HG02884 (cell line): ENCODE results near the gene FGF5.
"Not testable (repeated sequence)": the region's sequence is repeated elsewhere in the genome, so short reads cannot be mapped to it uniquely, and the experiment has no call there.

Source experiments
- ATAC-seq: cut with Tn5 transposase; IDR thresholded peaks from one replicate; pipeline ENCODE4 v1.9.1; 2021; ENCODE audit warnings: mild to moderate bottlenecking, moderate library complexity; ENCODE audit not compliant: unreplicated experiment

Gene FGF5, protein sequence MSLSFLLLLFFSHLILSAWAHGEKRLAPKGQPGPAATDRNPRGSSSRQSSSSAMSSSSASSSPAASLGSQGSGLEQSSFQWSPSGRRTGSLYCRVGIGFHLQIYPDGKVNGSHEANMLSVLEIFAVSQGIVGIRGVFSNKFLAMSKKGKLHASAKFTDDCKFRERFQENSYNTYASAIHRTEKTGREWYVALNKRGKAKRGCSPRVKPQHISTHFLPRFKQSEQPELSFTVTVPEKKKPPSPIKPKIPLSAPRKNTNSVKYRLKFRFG

DNA sequence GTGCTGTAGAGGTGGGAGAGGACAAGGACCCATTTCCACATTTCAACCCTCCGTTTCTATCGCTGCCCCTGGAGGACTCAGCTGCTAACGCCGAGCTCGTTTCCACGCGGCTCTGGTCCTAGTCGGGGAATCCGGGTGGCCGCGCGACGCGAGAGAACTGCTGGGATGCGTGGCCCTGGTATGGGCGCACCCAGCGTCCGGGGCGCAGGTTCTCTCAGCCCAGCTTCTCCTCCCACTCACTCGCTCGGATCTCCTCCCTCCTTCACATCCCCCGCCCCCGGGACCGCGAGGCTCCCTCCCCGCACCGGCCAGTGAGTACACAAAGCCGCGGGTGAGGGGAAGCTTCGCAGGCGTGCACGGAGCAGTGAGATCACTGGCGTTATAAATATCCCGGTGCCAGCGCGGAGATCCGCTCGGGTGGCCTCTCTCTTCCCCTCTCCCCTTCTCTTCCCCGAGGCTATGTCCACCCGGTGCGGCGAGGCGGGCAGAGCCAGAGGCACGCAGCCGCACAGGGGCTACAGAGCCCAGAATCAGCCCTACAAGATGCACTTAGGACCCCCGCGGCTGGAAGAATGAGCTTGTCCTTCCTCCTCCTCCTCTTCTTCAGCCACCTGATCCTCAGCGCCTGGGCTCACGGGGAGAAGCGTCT is at the start of gene FGF5:
Gene FGF5 (plus strand): TSS at position 412 of the 649 bp plus-strand sequence. CDS start 161 bp downstream, at position 573.
- peak; percentile 53 for ATAC-seq

DNA sequence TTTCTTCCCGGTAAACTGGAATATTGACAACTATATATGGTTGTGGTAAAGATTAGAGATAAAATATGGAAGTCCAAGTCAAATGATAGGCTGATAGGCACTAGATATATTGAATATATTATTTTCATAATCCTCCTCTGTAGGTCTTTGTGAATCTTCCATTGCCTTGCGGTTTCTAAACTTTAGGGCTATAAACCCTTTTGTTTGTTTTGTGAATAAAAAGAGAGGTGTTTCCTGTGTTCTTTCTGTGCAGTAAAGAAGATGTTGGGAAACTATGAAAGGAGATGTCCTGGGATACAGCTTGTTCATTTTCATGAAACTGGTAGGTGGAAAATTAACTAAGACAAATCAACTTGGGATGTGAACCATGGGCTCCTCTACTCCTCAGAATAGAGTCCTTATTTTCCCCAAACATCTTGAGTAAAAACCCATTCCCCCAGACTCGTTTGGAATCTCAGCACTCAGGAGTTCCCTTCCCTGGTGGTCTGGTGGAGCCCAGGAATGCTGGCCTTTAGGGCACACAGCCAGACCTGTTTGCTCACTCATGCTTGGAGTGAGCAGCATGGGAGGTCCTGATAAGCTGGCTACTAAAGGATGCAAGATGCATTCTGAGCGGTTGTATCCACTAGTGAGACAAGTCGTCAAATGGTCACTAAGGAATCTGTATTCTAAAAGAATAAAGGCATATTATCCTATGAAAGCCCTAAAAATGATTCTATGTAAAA is 47.0 kb upstream of the FGF5 start:
- no peak for ATAC-seq

DNA sequence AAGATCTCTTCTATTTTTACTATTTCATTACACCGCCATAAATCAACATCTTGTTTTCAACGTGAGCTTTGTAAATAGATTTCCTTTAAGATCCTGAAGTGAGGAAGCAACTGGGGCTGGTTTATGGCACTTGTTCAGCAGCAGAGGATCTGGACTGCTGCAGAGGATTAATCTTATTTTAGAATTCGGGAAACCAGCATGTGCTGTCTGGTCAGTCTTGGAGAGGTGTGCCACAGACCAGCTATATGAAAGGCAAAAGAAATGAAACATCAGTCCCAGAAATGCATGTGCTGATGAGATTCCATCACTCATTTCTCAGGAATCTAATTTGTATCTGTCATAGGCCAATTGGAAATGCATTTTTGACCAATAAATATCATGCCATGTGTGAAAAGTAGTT is 45.8 kb upstream of the FGF5 start:
- ATAC-seq = no peak

DNA sequence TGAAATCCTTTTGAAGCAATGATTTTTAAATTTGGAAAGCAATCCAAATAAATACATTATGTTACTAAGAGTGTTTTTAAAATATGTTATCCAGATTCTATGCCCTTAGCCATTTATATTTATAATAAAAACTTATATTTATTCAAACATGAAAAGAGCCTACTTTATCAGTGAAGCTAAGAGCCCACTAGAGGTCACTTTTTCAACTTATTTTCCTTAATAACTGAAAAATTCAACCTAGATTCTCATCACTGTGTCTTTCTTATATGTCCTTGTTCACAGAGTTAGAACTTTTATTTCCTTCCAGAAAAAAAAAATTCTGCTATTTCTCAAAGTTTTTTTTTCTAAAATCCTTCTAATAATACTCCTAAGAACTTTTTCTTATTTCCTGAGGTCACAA is 45.3 kb upstream of the FGF5 start:
- ATAC-seq = no peak

DNA sequence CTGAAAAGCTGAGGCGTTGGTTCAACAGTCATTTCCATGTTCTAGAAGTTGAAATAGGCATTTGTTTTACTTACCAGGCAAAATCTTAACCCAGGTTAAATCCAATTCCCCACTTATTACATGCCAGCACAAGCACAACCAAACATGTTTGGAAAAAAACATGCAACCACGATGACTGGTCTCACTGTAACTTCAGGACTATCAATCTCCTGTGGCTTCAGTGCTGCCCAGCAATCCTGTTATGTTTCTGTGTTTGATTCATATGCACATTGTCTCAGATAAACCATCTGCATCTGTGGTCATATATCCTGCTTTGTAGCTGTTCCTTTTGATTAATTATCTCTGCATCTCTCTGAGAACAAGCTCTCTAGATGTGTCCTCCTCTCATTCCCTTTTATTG is 40.9 kb upstream of the FGF5 start:
- ATAC-seq = no peak

DNA sequence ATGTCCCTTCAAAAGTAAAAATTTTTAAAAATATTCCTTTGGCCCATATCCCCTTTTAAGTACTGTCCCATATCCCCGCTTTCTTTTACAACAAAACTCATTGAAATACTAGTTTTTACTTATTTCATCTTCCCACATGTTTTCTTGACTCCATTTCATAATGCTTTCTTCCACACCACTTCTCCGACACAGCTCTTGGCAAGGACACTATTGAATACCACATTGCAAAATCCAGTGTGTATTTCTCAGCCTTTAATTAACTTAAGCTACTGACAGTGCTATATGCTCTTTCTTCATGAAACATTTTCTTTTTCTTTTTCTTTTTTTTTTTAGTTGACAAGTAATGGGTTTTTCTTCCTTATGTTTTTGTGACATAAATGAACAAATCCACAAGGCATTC is 40.4 kb upstream of the FGF5 start:
- no peak for ATAC-seq

DNA sequence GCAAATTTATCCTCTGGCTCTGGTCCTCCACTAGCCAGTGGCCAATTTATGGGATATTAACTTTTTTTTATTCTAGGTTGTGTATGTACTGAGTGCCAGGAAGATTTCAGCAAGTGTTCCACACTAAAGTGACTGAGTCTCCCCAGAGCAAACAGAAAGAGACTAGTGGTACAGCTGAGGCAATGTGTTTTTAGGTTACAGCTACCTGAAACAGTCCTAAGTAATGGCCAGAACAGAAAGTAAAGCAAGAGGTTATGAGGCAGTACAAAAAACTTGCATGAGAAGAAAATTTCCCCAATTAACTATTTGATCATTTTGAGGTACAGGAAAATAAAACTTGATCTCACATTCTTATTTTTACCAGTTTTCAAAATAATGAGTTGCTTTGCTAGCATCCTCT is 38.0 kb upstream of the FGF5 start:
- ATAC-seq = no peak

DNA sequence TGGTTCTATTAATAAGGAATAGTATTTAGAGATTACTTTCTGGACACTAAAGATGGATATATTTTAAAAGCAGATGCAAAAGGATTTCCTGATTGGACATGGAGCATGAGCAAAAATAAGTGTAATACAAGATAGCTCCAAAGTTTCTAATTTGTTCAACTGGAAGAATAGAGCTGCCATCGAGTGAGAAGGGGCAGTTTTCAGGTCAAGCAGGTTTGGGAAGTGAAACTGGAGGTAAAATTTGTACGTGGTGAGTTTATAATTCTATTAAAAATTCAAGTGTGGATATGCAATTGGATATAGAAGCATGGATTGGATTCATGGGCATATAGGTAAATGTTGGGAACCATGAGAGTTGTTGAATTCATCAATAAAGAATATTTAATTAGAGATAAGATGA is 37.3 kb upstream of the FGF5 start:
- ATAC-seq = peak; percentile 23

DNA sequence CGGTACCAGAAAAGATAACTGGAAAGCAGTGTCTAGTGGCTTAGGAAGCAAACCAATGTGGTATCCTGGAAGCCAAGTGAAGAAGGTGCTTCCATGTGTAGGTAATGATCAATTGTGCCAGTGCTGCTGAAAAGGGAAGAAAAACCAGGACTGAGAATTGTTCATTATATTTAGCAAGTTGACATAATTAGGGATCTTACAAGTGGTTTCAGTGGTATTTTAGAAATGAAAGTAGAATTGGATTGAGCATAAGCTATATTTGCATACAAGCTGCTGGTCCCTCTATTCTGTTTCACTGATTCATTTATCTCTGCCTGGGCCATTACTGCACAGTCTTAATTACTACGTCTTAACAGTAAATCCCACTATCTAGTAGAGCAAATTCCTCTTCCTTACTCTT is 36.9 kb upstream of the FGF5 start:
- ATAC-seq = peak; percentile 83

DNA sequence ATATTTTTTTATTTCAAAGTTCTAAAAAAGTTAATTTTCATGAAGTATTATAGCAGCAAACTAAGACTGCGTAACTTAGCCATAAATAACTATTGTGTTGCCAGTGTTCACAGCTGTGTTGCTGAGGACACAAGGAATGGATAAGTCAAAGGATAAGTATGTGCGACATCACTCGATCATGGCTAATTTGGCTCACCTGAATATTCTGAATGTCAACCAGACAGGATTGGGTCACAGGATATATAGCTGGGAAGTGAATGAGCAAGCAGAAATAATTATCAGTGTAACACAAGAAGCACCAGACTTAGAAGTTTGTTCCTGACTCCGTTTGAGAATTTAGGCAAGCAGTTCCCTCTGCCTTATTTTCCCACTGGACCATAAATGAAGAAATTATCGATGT is 35.3 kb upstream of the FGF5 start:
- ATAC-seq = no peak

DNA sequence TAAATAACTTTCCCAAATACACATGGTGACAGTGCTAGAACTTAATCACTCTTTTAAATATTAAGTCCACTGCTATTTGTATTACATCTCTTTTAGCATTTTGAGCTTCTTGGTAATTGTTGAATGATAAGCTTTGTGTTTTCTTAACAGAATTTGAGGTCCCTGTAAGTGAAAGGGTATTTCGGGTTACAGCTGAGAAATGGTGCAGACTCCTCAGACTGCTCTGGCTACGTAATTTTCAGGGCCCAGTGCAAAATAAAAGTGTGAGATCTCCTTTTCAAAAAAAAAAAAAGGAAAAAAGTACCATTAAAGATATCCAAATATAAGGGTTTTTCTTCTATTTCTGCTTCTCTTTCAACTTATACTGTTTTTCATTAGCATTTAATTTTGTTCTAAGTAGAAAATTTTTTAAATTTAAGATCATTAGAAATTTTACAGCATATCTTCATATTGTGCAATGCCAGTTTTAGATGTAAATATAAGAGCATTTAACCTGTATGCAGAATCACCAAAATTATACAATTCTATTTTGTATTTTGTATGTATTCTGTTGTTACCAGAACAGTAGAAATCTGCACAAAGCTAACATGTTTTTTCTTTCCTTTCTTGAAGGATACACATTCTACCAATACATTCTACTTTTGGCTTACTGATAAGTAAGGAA is 33.6 kb upstream of the FGF5 start:
- no peak for ATAC-seq

DNA sequence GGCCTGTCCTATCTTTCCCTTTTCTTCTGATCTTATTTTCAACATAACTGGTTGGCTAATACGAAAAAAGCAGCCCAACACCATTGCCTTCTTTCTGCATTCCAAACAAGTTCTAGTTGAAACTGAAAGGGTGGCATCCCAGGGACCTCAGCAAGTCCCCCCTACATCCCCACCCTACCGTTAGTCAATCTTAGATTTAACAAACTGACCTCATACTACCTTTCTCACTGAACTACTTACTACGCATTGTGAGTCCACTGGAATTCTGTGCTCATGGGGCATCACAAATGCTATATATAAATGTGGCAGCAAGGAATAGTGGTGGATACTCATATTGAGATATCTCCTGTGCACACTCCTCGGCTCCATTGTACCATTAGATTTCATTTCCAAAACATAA is 33.1 kb upstream of the FGF5 start:
- no peak for ATAC-seq

DNA sequence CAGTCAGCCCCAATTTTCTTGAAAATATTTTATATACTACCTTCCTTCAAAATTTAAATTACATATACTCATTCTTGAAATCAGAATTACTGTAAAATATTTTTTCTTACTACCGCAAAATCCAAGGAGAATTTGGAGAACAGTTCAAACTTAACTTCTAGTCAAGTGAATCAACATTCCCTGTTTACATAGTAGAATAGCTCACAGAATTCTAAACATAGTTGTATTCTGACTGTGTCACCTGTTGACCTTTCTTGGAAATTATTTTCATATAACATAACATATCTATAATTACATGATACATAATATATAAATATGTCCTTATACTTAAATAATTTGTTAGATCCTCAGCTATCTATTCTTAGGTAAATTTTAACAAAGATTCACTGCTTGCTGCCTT is 31.0 kb upstream of the FGF5 start:
- no peak for ATAC-seq

DNA sequence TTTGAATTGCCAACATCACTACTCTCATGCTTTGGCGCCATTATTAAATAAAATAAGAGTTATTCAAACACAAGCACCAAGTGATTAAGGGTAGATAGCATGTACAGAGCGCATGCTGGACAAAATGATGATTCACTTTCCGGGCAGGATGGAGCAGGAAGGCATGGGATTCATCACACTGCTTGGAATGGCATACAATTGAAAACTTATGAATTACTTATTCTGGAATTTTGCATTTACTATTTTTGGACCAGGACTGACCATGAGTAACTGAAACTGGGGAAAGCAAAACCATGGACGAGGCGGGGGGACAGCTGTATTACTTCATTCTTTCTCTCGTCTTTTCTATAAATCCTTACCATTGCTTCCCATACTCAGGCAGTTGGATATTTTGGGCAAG is 28.5 kb upstream of the FGF5 start:
- ATAC-seq = no peak

DNA sequence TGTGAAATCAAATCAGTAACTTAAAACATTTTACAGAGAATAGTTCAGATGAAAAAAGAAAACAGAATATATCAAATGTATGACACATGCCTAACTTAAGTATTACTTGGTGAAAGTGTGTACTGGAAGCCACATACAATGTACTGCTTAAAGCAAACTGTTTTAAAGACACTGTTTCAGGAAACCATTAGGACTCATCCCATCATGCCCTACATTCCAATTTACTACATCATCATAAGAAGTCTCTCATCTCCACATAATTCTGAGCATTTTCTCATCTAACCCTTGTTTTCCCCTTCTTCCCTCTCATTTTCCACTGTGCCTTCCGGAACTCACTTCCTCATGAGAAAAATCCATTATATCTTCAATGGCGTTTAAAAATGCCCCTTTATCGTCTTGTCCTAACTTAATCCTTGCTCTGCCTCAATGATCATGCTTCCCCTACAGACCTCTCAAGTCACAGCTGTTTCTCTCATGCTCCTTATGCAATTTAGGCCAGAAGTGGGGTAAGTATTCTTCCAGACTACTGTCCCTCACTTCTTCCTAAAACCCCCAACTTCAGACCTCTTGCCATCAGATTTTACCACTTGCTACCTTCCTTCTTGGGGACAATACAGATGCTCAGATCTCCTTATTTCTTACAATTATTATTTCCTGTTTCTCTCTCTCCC is 26.8 kb upstream of the FGF5 start:
- ATAC-seq = no peak

DNA sequence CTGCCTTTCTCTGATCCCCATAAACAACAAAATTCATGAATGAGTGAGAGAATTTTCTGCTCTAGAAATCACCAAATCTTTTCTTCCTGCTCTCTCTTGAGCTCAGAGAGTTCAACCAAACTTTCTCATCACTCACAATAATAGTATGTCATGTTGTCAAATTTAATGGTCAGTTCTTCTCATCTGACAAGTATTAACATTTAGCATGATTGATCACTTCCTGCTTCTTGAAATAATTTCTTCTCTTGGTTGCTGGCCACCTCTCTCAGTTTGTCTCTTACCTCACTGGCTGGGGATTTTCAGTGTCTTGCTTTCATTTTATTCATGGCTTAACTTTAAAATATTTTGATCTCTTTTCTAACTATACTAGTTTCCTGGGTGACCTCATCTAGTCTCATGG is 25.5 kb upstream of the FGF5 start:
- ATAC-seq = no peak

DNA sequence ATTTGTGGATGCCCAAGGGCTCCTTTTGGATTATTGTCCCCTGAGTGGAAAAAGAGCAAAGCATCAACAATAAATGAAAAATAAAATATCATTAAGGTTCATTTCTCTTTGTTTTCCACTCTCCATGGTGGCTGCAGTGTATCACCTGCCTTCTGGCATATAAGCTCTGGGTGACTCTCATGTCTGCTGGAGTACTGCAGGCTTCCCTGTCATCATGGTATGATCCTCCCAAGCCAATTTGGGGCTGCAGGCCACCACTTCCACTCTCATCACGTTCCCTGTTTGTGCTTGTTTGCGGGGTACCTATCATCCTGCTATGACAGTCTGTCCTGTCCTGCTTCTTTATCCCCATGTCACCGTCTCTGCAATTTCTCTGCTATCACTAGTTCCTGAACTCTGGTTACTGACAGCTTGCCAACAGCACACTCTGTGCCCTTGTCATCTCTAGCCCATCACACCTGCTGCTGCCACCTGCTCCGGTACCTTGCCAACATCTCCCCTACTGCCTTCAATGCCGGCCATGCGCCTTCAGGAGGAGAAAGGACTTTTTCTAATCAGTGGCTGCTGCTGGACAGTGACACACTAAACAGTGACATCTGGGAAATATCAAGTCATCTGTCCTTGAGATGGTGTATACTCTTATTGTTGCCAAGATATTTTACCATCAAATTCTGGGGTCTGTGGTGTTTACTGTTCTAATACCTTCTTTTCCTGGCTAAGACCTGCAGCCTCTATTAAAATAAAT is 23.0 kb upstream of the FGF5 start:
- no peak for ATAC-seq

DNA sequence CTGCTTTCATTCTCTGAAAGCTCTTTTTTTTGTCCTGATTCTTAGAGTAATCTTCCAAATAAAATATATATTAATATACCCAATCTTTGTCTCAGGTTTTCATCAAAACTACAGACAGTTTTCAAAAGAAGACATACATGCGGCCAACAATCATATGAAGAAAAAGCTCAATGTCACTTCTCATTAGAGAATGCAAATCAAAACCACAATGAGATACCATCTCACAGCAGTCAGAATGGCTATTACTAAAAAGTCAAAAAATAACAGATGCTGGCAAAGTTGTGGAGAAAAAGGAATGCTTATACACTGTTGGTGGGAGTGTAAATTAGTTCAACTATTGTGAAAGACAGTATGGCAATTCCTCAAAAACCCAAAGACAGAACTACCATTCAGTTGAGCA is 19.0 kb upstream of the FGF5 start:
- ATAC-seq = not testable (repeated sequence)

DNA sequence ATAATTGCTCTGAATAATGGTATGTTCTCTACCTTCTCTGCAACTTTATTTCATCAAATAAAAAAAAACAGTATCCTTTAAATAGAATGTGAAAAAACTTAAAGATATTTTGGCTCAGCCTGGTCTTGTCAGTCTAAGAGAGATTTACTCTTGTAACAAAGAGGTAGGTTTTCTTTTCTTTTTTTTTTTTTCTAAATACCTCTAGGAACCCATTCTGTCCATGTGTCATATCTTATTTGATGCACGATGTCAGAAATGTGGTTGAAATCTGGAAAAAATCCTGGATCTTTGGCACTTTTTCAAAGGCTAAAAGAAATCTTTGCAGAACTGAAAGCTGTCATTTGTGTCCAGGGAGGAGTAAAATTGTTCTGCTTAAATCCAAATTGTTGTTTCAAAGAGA is 17.3 kb upstream of the FGF5 start:
- no peak for ATAC-seq

DNA sequence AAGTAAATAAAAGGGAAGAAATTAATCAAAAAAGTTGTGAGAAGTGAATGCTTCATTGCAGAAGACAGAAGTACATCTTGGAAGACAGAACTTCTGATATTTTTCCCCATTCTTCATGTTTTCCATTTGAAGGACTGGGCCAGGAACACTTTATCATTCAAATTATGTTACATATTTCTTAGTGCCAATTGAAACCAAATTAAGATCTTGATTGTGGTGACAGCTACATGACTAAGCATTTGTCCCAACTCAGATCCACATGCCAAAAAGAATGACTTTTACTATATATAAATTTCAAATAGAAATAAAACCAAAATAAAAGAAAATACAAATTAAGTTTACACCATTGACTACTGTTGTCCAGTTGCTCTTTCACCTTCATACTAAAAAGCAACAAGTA is 14.0 kb upstream of the FGF5 start:
- no peak for ATAC-seq
